Measurements from ENCODE around the gene B3GALT6.
"Not testable (repeated sequence)": the region's sequence is repeated elsewhere in the genome, so short reads cannot be mapped to it uniquely, and the experiment has no call there.

B3GALT6 gene

DNA sequence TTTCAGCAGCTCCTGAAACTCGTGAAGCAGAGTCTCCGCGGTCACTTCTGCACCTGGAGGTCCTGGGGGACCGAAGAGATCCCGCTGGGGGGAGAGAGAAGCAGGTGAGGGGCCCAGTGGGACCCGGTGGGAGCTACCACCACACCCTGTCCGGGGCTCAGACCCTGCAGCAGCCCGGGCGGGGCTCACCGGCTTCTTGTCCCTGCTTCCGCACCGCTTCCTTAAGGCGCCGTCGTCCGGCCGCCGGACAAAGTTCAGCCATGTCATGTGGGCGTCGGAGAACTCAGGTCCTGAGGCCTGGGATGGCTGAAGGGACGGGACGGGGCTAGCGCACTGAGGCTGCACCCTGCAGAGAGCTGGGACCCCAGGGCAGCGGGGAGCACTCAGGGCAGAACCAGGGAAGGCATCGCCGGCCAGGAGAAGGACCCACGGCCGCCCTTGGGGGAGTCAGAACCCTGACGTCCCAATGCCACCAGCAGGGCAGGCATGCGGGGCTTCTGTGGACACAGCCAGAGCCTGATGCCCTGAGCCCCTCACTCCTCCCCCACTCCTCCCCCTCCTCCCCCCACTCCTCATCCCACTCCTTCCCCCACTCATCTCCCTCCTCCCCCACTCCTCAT is 12.3 kb downstream of the B3GALT6 start:
- DNase-seq (ENCODE audit: low read depth in 2 of 2) = no peak

DNA sequence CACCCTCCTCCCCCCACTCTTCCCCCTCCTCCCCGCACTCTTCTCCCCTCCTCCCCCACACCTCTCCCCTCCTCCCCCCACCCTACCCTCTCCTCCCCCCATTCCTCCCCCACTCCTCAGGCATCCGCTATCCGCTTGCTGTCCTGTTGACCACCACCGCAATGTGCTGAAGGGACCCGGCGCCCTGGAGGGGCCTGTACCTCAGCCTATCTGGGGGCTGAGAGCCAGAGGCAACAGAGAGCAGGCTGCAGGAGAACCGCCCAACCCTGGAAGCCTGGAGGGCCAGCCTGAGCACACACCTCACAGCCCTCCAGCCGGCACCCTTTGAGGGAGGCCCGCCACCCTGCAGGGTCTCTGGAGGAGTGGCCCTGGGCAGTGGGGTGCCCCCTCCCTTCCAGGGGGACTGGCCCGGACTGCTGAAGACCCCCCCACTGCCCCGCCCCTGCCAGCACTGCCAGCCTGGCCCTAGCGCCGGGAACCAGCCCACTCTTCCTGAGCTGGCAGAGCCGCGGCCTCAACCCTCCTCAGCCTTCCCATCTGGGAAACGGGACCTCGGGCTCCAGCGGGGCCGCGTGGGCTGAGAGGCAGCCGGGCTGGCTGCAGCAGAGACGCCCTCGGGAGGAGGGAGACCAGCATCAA is 13.3 kb downstream of the B3GALT6 start:
- DNase-seq (ENCODE audit: low read depth in 2 of 2) = no peak

DNA sequence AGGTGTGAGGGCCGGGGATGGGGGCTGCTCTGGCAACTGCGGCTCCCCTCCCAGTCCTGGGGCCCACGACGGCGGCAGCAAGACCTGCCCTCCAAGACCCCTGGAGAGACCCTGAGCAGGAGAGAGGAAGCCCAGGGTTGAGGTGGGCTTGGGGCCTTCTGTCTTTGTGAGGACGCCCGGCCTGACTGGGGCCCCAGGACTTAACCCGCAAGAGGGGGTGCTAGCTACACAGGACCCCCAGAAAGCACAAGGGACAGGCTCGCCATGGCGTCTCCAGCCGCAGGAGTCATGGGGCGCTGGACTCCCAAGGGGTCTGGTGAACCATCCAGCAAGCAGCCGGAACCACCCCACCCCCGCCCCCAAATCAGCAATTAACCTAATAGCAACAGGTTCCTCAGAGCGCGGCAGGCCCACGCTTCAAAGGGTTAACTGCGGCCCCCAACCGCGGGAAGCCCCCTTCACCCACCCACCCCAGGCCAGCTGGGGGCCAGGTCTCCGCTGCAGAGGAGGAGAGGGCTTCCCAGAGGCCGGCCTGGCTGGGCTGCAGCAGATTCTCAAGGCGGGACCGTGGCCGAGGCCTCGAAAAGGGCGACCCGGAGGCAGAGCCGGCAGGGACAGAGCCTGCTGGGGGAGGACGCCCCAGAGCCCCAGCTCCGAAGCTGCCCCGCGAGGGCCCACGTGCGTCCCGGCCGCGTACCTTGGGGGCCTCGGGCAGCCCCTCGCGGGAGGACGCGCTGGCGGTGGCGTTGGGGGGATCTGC is 14.0 kb downstream of the B3GALT6 start:
- no peak for DNase-seq (ENCODE audit: low read depth in 2 of 2)

DNA sequence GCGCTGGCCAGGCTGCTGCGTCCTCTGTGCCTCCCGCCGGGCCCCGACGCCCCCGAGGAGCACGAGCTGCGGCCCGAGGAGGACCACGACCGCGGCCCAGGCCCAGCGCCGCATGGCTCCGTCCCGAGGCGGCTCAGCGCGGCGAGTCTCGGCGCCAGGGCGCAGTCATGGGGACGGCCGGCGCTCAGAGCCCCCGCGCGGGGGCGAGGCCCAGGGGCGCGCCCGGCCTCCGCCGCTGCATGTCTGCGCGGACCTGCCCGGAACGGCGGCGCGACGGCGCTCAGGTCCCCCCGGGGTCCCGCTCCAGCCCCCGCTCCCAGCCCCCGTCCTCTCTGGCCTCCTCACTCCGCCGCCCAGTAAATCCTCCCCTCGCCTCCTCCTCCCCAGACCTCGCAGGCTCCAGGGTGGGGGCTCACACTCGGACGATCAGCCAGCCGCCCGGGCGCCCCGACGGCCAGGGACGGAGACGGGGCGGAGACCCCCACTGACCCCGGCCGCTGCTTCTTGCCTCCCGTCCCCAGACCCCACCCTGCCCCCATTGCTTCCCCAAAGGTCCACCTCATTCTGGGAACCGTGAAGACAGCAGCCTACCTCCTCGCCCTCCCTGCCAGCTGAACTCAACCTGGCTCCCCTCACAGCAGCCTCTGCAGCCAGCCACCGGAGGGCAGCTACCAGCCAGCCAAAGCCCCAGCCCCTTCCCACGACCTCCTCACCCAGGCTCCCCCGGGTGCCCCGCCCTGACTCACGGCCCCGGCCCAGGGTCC is 14.7 kb downstream of the B3GALT6 start, which contains the start of gene C1QTNF12:
Gene C1QTNF12, minus strand, starts transcription at position 146 of the 764 bp plus-strand sequence. Its CDS starts 32 bp downstream, at position 114.
- no peak for DNase-seq (ENCODE audit: low read depth in 2 of 2)

DNA sequence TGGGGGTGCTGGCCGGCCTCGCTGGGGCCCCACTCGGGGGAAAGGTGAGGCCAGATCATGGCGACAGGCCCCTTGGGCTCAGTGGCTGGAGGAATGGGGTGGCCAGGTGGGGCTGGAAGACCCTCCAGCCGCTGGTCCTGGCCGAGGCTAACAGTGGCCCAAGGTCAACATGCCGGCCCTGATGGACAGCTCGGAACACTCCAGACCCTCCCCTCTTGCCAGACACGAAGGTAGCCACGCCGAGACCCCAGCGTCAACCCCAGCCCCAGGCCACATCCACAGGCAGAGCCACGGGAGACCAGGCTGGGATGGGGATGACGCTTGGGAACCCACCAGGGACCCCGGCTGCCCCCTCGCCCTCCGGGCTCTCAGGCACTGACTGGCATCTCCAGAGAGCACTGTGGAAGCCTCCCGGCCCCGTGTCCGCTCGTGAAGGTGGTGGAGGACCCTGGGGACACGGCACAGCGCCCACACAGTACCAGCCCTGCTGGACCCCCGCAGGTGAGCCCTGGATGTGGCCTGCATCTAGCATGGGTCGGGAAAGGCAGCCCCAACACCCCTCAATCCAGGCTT is 15.4 kb downstream of the B3GALT6 start:
- DNase-seq (ENCODE audit: low read depth in 2 of 2) = no peak

DNA sequence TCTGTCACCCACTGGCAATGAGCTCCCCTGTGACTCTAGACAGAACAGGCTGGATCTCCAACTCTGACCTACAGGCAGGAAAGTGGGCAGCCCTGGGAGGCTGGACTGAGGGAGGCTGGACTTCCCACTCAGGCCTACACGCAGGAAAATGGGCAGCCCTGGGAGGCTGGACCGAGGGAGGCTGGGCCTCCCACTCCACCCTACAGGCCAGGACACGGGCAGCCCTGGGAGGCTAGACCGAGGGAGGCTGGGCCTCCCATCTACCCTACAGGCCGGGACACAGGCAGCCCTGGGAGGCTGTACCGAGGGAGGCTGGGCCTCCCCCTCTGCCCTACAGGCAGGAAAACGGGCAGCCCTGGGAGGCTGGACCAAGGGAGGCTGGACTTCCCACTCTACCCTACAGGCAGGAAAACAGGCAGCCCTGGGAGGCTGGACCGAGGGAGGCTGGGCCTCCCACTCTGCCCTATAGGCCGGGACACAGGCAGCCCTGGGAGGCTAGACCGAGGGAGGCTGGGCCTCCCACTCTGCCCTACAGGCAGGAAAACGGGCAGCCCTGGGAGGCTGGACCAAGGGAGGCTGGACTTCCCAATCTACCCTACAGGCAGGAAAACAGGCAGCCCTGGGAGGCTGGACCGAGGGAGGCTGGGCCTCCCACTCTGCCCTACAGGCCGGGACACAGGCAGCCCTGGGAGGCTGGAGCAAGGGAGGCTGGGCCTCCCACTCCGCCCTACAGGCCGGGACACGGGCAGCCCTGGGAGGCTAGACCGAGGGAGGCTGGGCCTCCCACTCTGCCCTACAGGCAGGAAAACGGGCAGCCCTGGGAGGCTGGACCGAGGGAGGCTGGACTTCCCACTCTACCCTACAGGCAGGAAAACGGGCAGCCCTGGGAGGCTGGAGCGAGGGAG is 16.2 kb downstream of the B3GALT6 start:
- not testable (repeated sequence) for DNase-seq (ENCODE audit: low read depth in 2 of 2)

DNA sequence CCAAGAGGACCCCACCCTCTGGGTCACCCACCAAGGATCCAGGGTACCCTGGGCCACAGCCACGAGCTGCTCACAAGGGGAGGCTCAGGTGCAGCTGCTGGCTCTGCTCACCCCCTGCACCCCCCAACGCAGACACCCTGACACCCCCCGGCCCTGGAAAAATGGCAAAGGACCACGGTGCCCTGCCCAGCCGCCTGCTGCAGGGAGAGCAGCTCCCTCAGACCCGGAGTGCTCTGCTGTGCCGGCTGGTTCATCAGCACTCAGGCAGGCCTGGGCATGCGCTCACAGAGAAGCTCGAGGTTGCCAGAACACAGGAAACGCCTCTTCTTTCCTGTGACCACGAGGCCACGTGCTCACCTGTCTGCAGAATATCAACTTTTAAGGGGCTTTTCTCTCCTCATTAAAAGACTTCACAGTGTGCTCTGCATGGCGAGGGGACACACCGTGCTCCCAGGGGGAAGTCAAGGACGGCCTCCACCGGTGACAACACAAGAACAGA is 18.8 kb downstream of the B3GALT6 start:
- peak; percentile 31 to 41 for DNase-seq (ENCODE audit: low read depth in 2 of 2)

DNA sequence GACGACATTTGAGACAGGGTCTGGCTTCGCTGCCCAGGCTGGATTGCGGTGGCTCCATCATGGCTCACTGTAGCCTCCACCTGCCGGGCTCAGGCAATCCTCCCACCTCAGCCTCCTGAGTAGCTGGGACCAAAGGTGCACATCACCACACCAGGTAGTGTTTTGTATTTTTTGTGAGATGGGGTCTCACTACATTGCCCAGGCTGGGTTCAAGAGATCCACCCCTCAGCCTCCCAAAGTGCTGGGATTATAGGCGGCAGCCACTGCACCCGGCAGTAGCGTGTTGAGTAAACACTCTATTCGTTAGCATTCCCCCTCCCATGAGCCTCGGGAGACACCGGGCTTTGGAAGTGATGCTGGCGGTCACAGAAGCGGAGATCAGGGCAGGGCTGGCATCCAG is 21.3 kb downstream of the B3GALT6 start:
- no peak for DNase-seq (ENCODE audit: low read depth in 2 of 2)

DNA sequence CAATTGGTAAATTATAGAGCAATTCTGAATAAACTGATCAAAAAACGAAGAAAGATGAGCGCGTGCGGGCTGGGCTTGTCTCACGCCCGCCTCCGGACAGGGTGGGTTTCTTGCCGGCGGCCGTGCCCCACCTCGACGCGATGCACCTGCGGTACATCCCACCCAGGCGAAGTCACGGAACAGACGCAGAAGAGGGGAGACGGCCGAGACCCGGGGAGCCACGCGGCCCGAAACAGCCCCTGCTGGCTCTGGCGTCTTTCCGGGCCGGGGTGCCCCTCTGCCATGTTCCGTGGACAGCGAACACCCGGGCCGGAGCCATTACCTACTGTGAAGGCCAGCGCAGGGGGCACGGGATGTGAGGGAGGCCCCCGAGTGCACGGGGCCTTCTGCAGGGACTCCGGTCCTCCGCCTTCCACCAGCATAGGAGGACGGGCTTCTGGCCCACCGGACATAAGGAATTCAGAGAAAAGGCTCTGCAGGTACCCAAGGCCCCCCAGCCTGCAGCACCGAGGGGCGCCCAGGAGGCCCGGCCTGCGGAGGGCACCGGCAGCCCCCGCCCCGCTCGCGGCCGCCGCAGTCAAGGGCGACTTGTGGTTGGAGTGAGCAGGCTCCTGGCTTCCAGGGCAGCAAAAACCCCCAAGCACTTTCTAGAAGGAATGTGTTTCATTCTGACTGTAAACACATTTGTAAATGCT is 22.1 kb downstream of the B3GALT6 start:
- DNase-seq (ENCODE audit: low read depth in 2 of 2) = no peak

DNA sequence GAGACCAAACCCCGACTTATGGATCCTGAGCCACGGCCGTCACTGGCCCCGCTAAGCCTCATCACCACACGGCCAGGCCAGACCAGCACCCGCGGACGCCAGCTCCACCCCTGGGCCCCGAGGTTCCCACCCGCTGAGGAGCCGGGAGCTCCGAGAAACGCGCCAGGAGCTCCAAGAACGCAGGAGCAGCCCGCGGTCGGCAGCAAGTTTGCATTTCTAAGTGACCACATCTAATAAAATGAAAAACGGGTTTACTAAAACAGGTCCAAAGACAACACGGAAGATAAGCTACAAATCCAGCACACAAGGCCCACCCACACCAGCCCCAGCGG is 22.6 kb downstream of the B3GALT6 start:
- no peak for DNase-seq (ENCODE audit: low read depth in 2 of 2)

DNA sequence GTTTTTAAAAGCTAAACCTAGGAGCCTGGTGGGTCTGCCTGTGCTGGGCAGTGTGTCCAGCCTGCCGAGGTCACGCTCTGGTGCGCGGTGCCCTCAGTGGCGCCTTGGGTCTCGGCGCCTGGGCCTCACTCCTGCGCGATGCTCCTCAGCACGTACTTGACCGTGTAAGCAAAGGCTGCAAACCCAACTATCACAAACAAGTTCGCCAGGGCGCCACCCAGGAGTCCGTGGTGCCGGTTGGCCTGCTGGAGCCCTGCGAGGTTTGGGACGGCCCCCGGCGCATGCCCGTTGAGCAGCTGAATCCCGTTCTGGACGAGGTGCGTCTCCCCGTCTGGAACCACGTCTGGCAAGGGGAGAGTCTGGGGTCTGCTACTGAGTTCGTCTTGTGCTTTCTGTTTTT is 23.0 kb downstream of the B3GALT6 start:
- DNase-seq (ENCODE audit: low read depth in 2 of 2) = no peak

DNA sequence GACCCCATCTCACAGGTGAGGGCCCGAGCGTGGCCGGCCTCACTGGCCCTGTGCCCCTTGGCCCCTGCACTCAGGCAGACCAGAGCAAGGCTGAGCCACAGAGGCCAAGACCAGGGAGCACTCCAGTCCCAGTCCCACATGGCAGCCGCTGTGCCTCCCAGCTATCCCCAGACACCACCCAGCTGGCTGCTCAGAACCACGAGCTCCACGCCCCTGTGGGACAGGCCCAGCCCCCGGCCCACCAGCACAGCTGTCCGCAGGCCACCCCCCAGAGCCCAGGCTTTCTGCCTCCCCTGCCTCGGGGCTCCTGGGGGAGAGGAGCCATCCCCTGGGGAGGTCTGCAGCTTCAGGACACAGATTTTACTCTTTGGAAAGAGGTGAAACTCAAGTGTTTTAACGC is 23.6 kb downstream of the B3GALT6 start:
- no peak for DNase-seq (ENCODE audit: low read depth in 2 of 2)

DNA sequence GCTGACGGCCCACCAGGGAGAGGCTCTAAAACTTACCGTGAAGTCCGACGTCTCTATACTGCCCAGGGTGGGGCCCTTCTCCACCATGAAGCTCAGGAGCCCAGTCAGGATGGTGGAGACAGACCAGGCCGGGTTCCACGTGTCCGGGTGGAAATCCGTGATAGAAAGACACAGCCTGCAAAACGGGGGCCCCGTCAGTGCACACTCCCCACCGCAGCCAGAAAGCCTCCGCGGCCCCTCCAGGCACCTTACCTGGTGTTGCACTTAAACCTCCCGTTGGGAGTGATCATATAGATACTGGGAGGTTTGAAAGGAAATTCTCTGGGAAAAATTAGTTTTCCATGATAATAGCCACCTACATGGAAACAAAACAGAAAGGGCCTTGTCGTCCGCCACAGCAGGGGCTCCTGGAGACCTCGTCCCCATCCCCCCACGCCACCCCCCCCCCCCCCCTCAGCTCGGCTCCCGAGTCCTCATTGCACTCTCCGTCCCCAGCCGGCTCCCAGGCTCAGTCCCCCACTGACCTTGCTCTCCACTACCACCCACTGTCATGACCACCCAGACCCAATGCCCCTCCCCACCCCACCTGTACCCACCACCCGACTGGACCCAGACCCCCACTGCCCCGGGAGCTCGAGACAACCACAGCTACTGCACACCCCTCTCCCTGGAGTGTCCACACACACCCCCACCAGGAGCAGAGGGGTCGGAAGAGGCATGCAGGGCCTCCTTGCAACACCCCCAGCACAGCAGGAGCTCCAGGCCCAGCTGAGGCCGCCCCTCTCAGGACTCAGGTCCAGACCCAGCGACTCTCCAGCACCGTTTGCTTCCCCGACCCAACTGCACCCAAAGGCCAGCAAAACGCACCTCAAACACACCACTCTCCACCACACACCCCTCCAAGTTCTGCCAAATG is 25.2 kb downstream of the B3GALT6 start:
- no peak for DNase-seq (ENCODE audit: low read depth in 2 of 2)

DNA sequence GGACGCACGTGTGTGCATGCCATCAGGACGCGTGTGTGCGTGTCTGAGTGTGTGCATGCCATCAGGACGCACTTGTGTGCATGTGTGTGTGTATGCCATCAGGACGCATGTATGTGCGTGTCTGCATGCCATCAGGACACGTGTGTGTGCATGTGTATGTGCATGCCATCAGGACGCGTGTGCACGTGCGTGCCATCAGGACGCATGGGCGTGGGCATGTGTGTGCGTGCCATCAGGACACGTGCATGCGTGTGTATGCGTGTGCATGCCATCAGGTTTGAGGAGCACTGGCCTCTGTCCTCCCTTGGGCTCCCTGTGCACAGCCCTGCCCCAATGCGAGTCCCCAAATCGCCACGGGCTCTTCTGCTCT is 27.1 kb downstream of the B3GALT6 start:
- no peak for DNase-seq (ENCODE audit: low read depth in 2 of 2)

DNA sequence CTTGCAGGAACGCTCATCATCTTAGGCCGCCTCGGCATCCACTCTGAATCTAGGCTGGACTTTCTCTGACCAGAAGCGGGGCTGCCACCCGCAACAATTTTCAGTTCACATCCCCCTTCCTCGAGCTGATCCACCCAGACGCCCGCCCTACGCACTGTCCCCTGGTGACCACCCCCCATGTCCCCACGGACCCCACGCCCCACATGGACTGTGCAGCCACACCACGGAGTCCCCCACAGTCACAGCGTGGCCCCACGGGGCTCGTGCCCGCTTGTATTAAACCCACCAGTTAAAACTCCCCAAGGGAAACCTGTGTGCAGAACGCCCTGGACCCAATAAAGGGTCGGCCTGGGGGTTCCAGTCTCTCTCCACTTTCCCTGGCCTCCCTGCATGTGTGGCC is 27.5 kb downstream of the B3GALT6 start:
- no peak for DNase-seq (ENCODE audit: low read depth in 2 of 2)

DNA sequence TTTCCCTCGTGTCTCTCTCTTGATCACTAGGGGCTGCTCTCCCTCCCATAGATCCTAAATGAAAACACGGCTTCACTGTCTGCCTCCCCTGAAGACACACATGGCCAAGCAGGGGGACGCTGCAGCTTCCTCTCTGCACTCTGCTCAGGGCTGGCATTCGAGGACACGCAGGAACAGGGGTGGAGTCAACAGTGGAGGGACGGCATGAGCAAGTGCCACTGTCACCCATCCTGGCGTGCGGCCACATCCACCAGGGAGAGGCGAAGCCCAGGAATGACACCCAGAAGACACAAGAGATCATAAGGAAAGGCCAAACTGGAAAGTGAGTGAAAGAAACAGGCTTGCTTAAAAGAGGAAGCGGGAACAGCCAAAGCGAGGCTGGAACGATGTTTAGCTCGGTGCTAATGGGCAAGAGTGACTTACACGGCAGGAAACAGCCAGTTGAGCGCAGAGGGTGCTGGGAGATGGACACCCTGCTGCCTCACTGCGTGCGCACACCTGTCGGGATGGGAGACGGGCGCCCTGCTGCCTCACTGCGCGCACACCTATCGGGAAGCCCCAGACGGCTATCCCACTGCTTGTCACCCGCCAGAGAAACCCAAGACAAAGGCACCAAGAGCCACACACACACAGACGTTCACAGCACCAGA is 28.0 kb downstream of the B3GALT6 start:
- no peak for DNase-seq (ENCODE audit: low read depth in 2 of 2)

DNA sequence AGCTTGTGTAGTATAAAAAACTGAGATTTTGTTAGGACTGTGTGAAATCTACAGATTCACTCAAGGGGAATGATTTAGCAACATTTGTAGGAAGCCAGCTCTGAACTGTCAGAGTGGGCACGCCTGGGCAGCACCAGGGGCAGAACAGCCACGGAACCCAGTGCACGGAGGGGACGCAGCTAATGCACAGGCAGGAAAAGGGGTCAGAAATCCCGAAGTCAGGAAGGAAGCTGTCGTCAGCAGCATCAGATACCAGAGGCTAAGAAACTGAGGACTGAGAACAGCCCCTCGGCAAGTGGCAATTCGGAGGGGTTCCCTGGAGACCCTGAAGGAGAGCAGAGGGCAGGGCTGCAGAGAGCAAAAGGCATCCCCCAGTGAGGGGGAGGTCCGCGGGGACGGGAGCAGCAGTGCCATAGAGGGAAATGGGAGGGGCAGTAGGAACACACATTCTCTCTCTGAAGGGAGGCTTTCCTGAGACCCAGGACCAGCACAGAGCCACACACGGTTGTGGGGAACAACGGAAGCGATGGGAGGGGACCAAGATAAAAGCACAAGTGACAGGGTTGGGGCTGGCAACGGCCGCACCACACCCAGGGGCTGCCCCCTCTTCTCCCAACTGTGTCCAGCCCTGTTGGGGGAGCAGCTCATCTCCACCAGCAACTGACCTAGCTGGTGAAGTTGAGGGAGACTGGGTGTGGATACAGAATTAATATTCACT is 29.0 kb downstream of the B3GALT6 start:
- DNase-seq (ENCODE audit: low read depth in 2 of 2) = no peak

DNA sequence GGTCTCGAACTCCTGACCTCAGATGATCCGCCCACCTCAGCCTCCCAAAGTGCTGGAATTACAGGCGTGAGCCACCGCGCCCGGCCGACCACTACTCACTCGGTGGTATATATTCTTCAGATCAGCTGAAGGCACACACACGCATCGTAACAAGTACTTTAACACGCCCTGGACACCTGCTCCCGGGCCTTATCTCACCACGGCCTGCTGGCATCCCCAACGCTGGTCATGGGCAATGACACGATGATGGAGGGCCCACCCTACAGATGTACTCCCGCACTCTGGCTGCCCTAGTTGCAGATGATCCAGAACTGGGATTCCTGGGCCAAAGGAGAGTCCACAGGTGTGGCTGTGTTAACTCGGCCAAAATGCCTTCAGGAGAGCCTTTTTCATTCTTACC is 30.0 kb downstream of the B3GALT6 start:
- no peak for DNase-seq (ENCODE audit: low read depth in 2 of 2)

Data from stimulated activated CD8-positive, alpha-beta memory T cell treated with anti-CD3 and anti-CD28 coated beads, Interleukin-7, amount 100 ng/mL, for 1 hour (primary cell).